GM12864 (cell line): Measurements from ENCODE around the gene MTM1.

Source experiments
- DNase-seq: peaks from one replicate; pipeline ENCODE4 v3.0.0-alpha.2; 2011; ENCODE audit warnings: low read depth
- H3K4me3 ChIP-seq: 2 replicates; pipeline ENCODE4 v1.5.1; 2011; ENCODE audit warnings: mild to moderate bottlenecking, low read depth, low read length, control low read depth
- TF ChIP-seq, protein P1 (sequence below): IDR thresholded peaks from 2 replicates; pipeline ENCODE4 v1.5.1; 2011; ENCODE audit warnings: low read depth, mild to moderate bottlenecking, moderate library complexity, low read length, control low read depth, inconsistent platforms; ENCODE audit errors: missing control alignments

The MTM1 gene

DNA sequence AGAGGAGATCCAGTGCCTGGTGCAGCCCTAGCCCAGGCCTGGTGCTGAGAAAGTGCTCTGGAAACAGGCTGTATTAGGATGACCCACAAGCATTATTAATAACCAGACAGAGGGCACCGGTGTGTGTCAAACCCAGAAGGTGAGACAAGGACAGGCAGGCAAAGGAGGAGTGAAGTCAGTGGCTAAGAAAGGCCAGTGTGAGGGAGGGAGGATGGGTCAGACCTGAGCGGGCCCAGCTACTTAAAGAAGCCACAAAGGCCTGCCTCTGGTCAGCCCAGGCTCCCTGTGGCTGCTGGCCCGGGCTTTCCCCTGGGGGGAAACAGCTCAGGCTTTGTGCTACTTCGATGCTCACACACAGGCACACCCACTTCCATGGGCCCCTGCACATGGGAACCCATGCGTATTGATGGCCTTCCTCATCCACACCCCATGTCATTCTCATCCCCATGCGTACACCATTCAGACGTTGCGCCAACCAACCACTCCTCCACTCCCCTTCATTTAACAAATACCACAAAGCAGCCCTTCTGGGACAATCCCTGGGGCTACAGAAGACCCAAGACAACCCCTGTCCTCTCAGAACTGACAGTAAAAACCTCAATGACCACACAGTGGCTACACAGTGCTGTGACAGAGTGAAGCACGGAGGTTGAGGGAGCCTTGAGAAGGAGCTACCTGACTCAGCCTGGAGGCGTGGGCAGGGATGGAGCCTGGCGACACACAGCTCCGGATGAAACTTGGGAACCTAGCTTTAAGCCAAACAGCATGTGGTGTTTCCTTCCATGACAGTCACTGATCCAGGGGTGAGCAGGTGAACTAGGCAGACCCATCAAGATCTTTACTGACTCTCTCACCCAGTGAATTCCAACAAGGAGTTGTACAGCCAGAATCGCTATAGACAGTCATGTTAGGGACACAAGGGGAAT, 24.9 kb upstream of the MTM1 start:
- no peak overlapping the region for H3K4me3 ChIP-seq
- TF ChIP-seq, protein P1, sequence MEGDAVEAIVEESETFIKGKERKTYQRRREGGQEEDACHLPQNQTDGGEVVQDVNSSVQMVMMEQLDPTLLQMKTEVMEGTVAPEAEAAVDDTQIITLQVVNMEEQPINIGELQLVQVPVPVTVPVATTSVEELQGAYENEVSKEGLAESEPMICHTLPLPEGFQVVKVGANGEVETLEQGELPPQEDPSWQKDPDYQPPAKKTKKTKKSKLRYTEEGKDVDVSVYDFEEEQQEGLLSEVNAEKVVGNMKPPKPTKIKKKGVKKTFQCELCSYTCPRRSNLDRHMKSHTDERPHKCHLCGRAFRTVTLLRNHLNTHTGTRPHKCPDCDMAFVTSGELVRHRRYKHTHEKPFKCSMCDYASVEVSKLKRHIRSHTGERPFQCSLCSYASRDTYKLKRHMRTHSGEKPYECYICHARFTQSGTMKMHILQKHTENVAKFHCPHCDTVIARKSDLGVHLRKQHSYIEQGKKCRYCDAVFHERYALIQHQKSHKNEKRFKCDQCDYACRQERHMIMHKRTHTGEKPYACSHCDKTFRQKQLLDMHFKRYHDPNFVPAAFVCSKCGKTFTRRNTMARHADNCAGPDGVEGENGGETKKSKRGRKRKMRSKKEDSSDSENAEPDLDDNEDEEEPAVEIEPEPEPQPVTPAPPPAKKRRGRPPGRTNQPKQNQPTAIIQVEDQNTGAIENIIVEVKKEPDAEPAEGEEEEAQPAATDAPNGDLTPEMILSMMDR = no peak
- DNase-seq = no peak

DNA sequence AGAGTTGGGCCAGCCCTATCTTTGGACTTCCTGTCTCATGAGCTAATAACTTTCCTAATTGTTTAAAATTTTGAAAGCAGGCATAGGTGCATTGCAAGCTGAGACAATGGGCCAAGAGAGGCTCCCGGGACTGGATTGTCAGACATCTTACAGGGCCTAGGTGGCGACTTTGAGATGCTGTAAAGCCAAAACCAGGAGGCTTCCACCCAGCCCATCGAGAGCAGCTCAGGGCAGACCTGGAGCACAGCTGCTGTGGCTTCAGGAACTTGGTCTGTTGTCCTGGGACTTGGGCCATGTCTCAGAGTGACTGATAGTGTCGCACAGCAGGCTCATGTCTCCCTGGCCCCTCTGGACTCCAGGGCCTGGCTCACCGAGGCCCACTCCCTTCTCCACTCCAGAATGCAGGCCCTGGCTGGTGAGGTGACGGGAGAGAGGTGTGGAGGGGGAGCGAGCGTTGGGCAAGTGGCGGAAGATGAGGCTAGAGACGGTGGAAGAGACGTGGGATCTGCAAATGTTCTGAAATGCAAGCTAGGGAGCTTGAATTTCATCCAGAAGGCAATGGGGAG, 24.1 kb upstream of the MTM1 start:
- H3K4me3 ChIP-seq = no peak overlapping the region
- TF ChIP-seq, protein P1 = peak; percentile 21
- DNase-seq = no peak

DNA sequence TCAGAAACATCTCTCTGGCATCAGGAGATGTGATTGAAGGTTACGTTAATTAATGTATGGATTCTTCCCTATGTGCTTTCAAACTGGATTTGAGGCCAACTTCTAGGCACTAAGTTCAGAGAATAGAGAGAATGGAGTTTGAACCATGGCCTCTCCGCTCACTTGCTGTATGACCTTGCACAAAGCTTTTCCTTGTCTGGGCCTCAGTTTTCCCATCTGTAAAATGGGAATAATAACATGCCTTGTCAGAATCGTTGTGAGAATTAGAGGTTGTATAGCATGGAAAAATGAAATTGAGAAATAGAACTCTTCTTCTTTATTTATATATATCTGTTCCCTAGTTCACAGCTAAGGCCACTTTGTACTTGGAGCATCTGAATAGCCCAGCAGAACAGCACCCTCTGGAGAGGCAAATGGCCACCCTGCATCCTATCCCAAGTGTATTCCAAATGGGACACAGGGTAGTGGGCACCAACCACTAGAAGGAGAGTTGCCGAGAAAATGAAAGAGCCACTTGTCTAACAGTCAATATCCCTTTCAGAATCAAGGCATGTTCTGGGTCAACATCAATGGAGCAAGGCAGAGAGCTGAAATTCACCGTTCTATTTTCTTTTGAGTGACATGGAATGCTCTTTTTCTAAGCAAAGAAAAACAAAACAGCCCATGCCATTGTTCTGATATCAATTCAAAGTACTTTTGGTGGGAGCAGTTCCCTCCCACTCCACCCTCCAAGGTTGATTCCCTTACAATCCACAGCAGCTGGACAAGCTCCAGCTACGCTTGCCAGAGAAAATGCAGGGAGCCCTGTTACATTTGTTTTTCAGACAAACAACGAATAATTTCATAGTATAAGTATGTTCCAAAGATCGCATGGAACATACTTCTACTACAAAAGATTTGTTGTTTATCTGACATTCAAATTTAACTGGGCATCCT, 23.3 kb upstream of the MTM1 start:
- DNase-seq = no peak
- TF ChIP-seq, protein P1 = no peak
- H3K4me3 ChIP-seq = no peak overlapping the region

DNA sequence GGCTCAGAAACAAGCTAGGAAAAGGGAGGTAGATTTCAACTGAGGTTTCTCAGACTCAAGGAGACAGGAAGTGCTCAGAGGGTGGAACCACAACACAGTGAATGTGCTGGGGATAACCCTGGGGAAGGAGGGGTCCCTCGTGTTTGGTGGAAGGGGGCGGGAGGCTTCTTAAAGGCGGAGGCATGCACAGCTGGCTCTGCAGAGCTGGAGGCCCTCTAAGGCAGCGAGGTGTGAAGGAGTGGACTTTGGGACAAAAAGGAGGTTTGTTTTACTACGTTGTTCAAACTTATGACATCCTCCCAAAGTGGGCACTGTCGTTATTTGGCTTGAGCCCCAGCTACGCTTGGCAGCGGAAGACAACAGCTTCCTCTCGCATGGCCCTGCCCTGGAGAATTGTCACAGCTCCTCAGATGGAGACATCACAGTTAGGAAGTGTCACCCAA, 21.7 kb upstream of the MTM1 start:
- H3K4me3 ChIP-seq = no peak overlapping the region
- no peak for DNase-seq
- TF ChIP-seq, protein P1 = no peak

DNA sequence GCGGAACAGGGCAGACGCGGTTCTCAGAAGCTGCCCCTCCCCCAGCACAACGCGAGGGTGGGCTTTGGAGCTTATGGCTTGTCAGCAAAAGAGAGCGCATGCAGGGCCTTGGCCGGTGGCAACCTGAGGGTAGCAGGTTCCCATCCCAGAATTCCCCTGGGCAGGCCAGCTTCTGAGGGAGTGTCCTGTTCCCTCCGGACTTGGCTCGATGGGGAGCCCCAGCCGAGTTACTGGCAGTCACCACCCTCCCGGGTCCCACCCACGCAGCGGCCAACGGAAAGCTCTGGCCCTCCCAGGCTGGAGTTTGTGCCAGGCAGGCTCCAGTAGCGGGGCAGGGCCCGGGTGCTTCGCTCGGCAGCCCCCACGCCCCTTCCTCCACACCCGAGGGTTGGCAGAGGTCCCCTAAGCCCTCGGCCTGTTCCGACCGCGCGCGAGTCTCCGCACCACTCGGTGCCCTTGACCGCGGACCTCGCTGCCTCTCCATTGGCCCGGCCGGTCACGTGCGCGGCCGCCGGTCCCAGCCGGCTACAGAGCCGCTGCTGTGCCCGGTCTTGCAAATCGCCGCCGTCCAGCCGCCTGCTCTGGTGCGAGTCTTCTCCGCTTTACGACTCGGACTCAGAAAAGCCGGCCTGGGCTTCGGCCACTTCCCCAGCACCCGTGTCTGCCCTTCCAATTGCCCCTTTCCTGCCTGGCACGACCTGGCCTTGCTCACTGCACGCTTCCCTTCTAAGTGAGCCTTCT, 20.9 kb upstream of the MTM1 start:
- TF ChIP-seq, protein P1 = no peak
- H3K4me3 ChIP-seq = peak overlapping the region; percentile 49
- no peak for DNase-seq

DNA sequence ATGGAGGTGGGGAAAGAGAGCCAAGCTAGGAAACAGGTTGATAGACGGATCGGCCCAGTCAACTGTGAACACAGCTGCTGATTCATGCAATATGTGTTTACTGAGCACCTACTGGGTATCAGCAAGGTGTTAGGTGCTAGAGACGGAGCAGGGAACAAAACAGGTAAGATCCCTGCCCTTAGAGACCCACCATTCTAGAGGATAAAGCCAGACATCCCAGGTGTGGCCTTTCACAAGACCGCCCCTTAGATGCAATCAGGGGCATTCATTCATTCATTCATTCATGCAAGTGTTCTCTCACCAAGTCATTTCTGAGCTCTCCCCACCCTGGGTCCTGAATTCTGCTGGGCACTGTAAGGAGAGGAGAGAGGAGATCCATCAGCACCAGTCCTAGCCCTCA, 20.2 kb upstream of the MTM1 start:
- TF ChIP-seq, protein P1 = no peak
- no peak for DNase-seq
- no peak overlapping the region for H3K4me3 ChIP-seq
